K562 (cell line): ENCODE measurements around the gene KAZN. TPM values are rescaled to one million over a fixed set of nuclear protein-coding genes. Genes with fewer than 3 reads are reported as not detected.

Experiments
- ATF1 ChIP-seq, 2 experiments: fragments of 450-650 bp in 1 of 2; IDR thresholded peaks; 2 replicates each; pipeline ENCODE4 v1.6.1; 2016; ENCODE audit warnings: missing compliant biosample characterization in 1 of 2, missing genetic modification characterization in 1 of 2
- BDP1 ChIP-seq: IDR thresholded peaks from 3 replicates; pipeline ENCODE4 v1.6.1; 2011; ENCODE audit not compliant: insufficient read length, insufficient read depth
- BRD9 ChIP-seq: fragments of 450-650 bp; IDR thresholded peaks from 2 replicates; pipeline ENCODE4 v1.6.1; 2018; ENCODE audit warnings: low read depth; ENCODE audit not compliant: partially characterized antibody
- CLOCK ChIP-seq: fragments of 250-450 bp; sonication (Bioruptor Pico); IDR thresholded peaks from 2 replicates; pipeline ENCODE4 v1.4.0; 2020; ENCODE audit warnings: mild to moderate bottlenecking, moderate library complexity, borderline replicate concordance
- ELF4 ChIP-seq: fragments of 450-650 bp; formaldehyde crosslinking; IDR thresholded peaks from 2 replicates; pipeline ENCODE4 v1.4.0; 2022; ENCODE audit warnings: missing genetic modification characterization
- ETS2 ChIP-seq: IDR thresholded peaks from 2 replicates; pipeline ENCODE4 v1.6.1; 2016; ENCODE audit warnings: borderline replicate concordance, missing genetic modification characterization, mild to moderate bottlenecking, moderate library complexity, missing compliant biosample characterization; ENCODE audit not compliant: poor library complexity, severe bottlenecking
- HNRNPL ChIP-seq: fragments of 200-400 bp; formaldehyde crosslinking; IDR thresholded peaks from 2 replicates; pipeline ENCODE4 v1.6.1; 2017; ENCODE audit warnings: low read depth, mild to moderate bottlenecking, low read length
- HNRNPLL ChIP-seq: fragments of 200-400 bp; formaldehyde crosslinking; IDR thresholded peaks from 2 replicates; pipeline ENCODE4 v1.6.1; 2017; ENCODE audit warnings: low read length, low read depth, mild to moderate bottlenecking; ENCODE audit not compliant: poor library complexity, severe bottlenecking
- KDM1A ChIP-seq, 2 experiments: fragments of 450-650 bp; IDR thresholded peaks; 2 replicates each; pipeline ENCODE4 v1.6.1; 2016; ENCODE audit warnings: mild to moderate bottlenecking in 2 of 2
- NFIX ChIP-seq: fragments of 250-450 bp; sonication (Bioruptor Pico); IDR thresholded peaks from 2 replicates; pipeline ENCODE4 v1.4.0; 2020; ENCODE audit warnings: low read depth, mild to moderate bottlenecking, moderate library complexity
- NR2C2 ChIP-seq, 2 experiments: fragments of 200-800 bp in 1 of 2; sonication (Bioruptor generic) in 1 of 2; sonication (generic) in 1 of 2; formaldehyde crosslinking in 1 of 2; IDR thresholded peaks; 2 replicates each; pipeline versions ENCODE4 v1.6.1 to v1.8.0; 2016 to 2022; ENCODE audit warnings: mild to moderate bottlenecking in 1 of 2, missing compliant biosample characterization in 1 of 2, missing genetic modification characterization in 1 of 2, missing genetic modification reagents in 1 of 2
- PYGO2 ChIP-seq: fragments of 450-650 bp; IDR thresholded peaks from 2 replicates; pipeline ENCODE4 v1.6.1; 2016; ENCODE audit warnings: mild to moderate bottlenecking, missing genetic modification characterization, moderate library complexity, missing compliant biosample characterization
- RFX7 ChIP-seq: fragments of 250-450 bp; sonication (Bioruptor Pico); IDR thresholded peaks from 2 replicates; pipeline ENCODE4 v1.5.1; 2021; ENCODE audit warnings: mild to moderate bottlenecking
- RHOXF2B ChIP-seq: fragments of 250-450 bp; sonication (Bioruptor Pico); conservative IDR thresholded peaks from 2 replicates; pipeline ENCODE4 v1.5.1; 2021
- SMARCE1 ChIP-seq: fragments of 450-650 bp; IDR thresholded peaks from 2 replicates; pipeline ENCODE4 v1.7.1; 2016; ENCODE audit warnings: mild to moderate bottlenecking
- ZFP36 ChIP-seq: fragments of 150-350 bp; IDR thresholded peaks from 2 replicates; pipeline ENCODE4 v1.6.1; 2018; ENCODE audit warnings: low read length, low read depth; ENCODE audit not compliant: partially characterized antibody
- ZNF778 ChIP-seq: fragments of 450-650 bp; formaldehyde crosslinking; IDR thresholded peaks from 2 replicates; pipeline ENCODE4 v1.4.0; 2020; ENCODE audit warnings: mild to moderate bottlenecking, moderate library complexity
- polyA plus RNA-seq, 8 experiments: library from polyadenylated mRNA; depleted of rRNA in 4 of 8; stranded (reverse) in 5 of 8; unstranded in 3 of 8; fragments of >200 nt; fragmentation: Nextera tagmentation in 2 of 8; fragmentation: Illumina TruSeq in 1 of 8; extraction: Ambion mirVana in 2 of 8; extraction: Trizol in 1 of 8; gene quantifications; 2 replicates each; pipeline versions ENCODE4 v1.2.1 to v1.2.3, GENCODE V29; 2011 to 2014; ENCODE audit warnings: inconsistent platforms in 1 of 8, missing spikeins in 1 of 8
- total RNA-seq, 7 experiments: library from RNA; depleted of rRNA in 6 of 7; stranded (reverse); fragments of >200 nt in 6 of 7; fragmentation: Illumina TruSeq in 2 of 7; extraction: Trizol in 2 of 7; gene quantifications; 2 replicates each; pipeline versions ENCODE4 v1.2.1 to v1.2.3, GENCODE V29; 2011 to 2021; ENCODE audit warnings: low replicate concordance in 1 of 7
- TF ChIP-seq, protein P1 (sequence below): fragments of 450-650 bp; IDR thresholded peaks from 2 replicates; pipeline ENCODE4 v1.6.1; 2018; ENCODE audit not compliant: partially characterized antibody
- TF ChIP-seq, protein P2 (sequence below): sonication (generic); formaldehyde crosslinking; IDR thresholded peaks from 2 replicates; pipeline ENCODE4 v1.8.0; 2022; ENCODE audit warnings: mild to moderate bottlenecking, low read depth, missing genetic modification reagents

KAZN gene
- total and polyA plus RNA-seq, 9 of the 15 experiments (the other 6 are each of a cell fraction or from before 2014, with no cell fraction given), result 2.1 to 21.6 (median 5.4) TPM

DNA sequence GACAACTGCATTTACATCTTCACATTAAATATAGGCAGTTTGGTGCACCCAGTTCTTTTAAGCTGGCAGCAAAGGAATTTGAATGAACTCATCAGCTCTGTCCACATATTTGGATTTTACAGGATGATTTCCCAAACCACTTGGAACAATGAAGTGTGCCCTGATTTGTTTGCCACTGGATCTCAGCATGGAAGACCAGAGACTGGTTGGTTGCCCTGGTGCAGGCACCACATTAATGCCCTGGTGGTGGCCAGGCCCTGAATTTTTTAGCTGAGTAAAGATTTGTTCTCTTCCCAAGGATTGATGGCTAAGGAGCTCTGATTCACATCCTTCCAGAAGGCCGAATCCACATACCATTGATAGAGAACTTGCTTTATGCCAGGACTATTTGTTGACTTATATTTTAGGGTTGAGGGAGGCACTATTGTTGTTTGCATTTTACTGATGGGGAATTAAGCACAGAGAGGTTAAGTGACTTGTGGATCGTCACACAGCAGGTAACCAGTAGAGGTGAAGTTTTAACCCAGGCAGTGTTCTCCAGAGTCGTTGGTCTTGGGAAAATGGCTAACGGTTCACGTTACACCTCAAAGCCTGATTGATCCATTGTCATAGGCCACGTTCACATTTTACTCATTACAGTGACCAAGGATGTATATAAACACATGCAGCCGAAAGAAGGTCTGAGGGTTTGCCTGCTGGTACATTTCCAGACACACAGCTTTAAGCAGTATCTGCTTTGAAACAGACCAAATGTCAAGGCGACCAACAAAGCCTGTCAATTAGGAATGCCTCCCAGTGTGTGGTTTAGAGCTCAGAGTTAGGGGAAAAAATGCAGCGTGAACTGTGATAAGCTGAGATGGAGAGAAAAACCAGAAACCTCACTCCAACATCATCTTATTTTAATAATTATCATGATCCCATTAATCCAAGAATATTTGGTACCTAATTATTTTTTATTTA lies 50.7 kb downstream of the KAZN start (continued):
- TF ChIP-seq CLOCK (no peak), BDP1 (no peak), ELF4 (CRISPR knock-in tag) (no peak), ZNF778 (no peak), NR2C2 (CRISPR knock-in tag; IDR thresholded peaks at IDR 0.05) (no peak), NR2C2 (tag; IDR thresholded peaks at IDR 0.05) (no peak), KDM1A (IDR thresholded peaks at IDR 0.05) (peak in 1 of 2 experiments; percentile 50; a peak in 1 of 4 replicates), ETS2 (no peak), HNRNPLL (no peak), ATF1 (CRISPR knock-in tag; IDR thresholded peaks at IDR 0.05) (no peak), ATF1 (tag; IDR thresholded peaks at IDR 0.05) (no peak), RHOXF2B (CRISPR knock-in tag) (no peak), BRD9 (peak; percentile 83), SMARCE1 (no peak), NFIX (CRISPR knock-in tag) (no peak), ZFP36 (peak; percentile 91), HNRNPL (no peak), RFX7 (CRISPR knock-in tag) (no peak), PYGO2 (tag) (no peak)
- TF ChIP-seq, protein P1, sequence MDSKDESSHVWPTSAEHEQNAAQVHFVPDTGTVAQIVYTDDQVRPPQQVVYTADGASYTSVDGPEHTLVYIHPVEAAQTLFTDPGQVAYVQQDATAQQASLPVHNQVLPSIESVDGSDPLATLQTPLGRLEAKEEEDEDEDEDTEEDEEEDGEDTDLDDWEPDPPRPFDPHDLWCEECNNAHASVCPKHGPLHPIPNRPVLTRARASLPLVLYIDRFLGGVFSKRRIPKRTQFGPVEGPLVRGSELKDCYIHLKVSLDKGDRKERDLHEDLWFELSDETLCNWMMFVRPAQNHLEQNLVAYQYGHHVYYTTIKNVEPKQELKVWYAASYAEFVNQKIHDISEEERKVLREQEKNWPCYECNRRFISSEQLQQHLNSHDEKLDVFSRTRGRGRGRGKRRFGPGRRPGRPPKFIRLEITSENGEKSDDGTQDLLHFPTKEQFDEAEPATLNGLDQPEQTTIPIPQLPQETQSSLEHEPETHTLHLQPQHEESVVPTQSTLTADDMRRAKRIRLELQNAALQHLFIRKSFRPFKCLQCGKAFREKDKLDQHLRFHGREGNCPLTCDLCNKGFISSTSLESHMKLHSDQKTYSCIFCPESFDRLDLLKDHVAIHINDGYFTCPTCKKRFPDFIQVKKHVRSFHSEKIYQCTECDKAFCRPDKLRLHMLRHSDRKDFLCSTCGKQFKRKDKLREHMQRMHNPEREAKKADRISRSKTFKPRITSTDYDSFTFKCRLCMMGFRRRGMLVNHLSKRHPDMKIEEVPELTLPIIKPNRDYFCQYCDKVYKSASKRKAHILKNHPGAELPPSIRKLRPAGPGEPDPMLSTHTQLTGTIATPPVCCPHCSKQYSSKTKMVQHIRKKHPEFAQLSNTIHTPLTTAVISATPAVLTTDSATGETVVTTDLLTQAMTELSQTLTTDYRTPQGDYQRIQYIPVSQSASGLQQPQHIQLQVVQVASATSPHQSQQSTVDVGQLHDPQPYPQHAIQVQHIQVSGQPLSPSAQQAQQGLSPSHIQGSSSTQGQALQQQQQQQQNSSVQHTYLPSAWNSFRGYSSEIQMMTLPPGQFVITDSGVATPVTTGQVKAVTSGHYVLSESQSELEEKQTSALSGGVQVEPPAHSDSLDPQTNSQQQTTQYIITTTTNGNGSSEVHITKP, result no peak
- TF ChIP-seq, protein P2, sequence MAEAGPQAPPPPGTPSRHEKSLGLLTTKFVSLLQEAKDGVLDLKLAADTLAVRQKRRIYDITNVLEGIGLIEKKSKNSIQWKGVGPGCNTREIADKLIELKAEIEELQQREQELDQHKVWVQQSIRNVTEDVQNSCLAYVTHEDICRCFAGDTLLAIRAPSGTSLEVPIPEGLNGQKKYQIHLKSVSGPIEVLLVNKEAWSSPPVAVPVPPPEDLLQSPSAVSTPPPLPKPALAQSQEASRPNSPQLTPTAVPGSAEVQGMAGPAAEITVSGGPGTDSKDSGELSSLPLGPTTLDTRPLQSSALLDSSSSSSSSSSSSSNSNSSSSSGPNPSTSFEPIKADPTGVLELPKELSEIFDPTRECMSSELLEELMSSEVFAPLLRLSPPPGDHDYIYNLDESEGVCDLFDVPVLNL (CRISPR knock-in tag), result no peak
